ENCODE measurements around the gene INTS11. TPM values are rescaled to one million over a fixed set of nuclear protein-coding genes. Genes with fewer than 3 reads are reported as not detected.

The INTS11 gene
- polyA plus RNA-seq, 1 donor, result 87.7 TPM

DNA sequence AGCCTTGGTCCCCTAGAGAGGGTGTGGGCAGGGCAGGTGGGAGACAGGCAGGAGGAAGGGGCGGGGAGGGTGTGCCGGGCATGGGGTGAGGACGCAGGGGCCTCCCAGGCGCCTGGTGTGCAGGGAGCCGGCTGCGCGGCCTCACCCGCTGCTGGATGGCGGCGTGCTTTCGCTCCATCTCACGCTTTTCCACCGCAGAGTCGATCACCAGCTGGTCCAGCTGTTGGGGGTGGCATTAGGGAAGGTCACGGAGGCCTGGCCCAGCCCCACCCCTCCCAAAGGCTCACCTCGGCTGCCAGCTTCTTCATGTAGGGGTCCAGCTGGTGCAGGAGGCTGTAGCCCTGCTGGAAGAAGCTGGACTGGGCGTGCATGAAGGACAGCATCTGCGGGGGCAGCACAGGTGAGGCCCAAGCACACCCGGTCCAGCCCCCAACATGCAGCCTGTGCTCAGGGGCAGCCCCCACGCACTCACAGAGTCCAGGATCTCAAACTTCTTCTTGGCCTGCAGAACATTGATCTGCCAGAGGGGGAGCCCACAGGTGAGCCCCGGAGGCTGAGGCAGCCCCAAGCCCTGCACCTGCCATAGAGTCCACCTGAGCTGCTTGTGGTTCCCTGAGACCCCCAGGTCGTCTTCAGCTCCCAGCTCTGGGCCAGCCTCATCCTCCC is 24.6 kb downstream of the INTS11 start:
- DNase-seq, result no peak

DNA sequence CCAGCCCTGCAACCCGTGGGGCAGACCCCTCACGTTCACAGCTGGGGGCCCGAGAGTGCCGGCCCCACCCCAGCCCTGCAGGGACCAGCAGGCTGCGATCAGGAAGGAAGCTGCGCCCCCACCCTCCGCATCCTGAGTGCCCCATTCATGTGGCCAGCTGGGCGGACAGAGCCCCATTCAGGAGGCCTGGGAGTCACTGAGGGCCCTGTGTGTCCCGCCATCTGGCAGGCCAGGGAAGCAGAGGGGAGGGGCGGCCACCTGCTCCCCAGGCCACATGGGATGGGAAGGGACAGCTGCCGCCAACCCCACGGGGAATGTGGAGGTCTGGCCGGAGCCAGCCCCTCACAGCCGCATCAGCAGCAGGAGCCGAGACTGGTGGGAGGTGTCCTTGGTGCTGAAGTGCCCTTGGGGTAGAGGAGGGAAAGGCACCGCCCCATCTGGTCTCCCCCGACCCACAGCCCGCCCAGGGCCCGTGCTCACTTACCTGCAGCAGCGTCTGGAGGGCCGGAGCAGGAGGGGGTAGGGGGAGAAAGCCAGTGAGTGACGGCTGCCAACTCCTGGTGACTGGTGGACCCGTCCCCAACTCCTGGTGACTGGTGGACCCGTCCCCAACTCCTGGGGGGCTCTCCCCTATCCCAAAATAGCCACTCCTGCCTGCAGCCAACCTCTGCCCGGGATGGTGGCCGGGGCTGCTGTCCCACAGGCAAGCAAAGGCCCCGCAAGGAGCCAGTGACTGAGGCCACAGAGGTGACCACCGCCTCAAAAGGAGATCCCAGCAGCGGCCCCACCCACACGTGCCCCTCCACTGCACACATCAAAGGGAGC is 25.4 kb downstream of the INTS11 start:
- DNase-seq, result no peak

DNA sequence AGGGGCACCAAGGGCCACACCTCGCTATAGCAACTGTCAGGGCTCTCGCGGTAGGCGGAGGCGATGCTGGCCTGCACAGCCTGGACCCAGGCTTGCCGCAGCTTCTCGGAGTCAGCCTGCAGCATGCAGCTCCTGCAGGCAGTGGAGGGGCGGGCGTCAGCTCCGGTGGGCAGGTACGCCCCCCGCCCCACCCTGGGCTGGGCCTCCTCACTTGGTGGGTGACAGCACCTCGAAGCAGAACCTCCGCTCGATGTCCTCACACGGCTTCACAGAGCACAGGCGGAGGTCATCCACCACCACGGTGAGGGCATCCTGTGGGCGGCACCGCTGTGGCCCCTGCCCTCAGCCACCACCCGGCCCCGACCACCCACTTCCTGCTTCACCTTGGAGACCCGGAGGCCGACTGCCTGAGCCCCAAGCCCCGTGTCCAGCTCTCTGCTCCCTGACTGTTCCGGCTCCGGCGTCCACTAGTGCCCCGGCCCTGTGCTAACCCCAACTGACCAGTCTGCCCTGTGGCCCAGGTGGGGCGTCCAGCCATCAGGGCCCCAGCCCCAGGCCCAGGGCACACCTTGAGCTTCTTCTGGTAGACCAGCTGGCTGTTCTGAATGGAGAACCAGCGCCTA is 26.5 kb downstream of the INTS11 start:
- DNase-seq, result no peak

DNA sequence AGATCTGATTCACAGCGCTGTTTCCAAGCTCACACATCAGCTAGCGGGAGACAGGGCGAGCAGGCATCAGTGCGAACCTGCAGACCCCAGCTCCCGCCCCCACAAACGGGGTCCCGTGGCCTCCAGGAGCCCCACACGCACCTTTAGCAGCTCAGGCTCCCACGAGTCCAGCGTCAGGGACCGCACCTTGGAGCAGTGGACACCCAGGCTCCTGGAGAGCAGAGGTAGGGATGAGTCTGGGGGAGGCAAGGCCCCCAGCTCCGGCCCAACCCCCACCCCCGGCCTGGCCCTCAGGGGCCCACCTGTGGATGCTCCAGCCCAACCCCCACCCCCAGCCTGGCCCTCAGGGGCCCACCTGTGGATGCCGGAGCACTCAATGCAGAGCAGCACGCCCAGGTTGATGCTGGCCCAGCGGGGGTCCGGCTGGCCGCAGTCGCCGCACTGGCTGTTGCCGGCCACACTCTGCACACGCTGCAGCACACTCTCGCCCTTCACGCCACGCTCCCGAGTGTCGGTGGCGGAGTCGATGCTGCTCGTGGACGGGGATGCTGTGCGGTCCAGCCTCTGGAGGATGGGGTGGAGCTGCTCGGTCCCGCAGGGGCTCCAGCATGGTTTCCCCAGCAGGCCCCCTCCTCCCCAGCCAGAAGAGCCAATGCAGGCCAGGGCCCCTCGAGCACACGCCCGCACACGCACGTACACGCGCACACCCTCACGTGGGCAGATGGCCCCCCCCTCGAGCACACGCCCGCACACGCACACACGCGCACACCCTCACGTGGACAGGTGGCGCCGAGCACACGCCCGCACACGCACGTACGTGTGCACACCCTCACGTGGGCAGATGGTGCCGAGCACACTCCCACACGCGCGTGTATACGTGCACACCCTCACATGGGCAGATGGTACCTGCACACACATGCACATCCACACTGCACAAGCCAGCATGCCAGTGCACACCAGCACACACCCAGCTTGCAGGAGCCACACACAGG is 28.1 kb downstream of the INTS11 start:
- no peak for DNase-seq

DNA sequence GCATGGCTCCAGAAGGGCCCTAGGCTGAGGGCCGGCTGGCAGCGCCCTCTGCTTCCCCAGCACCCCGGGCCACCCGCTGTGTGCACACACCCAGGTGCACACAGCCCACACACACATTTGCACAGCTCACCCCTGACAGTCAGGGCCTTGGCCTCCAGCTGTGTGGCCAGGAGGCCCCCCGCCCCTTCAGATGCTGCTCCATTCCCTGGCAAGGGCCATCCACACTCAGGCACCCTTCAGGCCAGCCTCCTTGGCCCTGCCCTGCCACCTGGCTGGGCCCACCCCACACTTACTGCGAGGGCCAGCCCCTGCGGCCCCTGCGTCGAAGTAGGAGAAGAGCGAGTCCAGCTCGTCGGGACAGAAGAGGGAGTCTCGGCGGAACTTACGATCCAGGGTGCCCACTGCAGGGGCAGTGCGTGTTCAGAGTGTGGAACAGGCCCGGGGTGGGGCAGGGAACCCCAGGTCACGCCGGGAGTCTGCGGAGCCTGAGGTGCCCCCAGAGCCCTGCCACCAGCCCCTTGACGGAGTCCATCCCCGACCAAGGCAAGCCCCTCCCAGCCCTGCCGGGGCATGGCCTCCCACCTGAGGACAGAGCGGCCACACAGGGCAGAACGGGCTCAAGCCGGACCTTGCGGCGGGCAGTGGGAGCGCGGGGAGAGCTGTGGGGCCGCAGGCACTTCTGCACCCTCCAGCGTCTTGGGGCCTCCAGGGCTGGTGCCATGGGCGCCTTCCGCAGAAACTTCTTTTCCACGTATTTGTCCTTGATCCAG is 29.1 kb downstream of the INTS11 start:
- no peak for DNase-seq

DNA sequence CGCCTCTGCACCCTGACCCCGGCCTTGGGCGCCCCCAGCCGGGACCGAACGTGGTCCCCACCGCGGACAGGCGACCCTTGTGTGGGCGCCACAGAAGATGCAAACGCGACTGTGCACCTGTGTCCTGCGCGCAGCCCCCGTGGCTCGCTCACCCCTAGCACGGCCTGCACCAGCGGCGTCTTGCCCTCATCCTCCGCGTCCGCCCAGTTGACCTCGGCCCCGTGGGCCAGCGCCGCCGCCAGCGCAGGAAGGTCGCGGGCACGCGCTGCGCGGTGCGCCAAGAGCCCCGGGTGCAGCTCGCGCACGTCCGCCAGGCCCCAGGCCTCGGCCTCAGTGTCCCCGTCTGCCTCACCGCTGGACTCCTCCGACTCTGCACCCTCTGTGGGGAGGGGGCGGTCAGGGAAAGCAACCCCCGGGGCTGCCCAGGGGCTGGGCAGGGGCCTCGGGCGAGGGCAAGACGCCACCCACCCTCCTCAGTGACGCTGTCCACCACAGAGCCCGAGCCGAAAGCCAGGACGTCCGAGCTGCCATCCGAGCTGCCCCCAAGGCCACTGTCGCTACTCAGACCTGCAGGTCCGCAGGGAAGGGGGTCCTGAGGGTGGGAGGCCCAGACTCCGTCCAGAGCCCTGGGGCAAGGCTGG is 30.1 kb downstream of the INTS11 start:
- no peak for DNase-seq

DNA sequence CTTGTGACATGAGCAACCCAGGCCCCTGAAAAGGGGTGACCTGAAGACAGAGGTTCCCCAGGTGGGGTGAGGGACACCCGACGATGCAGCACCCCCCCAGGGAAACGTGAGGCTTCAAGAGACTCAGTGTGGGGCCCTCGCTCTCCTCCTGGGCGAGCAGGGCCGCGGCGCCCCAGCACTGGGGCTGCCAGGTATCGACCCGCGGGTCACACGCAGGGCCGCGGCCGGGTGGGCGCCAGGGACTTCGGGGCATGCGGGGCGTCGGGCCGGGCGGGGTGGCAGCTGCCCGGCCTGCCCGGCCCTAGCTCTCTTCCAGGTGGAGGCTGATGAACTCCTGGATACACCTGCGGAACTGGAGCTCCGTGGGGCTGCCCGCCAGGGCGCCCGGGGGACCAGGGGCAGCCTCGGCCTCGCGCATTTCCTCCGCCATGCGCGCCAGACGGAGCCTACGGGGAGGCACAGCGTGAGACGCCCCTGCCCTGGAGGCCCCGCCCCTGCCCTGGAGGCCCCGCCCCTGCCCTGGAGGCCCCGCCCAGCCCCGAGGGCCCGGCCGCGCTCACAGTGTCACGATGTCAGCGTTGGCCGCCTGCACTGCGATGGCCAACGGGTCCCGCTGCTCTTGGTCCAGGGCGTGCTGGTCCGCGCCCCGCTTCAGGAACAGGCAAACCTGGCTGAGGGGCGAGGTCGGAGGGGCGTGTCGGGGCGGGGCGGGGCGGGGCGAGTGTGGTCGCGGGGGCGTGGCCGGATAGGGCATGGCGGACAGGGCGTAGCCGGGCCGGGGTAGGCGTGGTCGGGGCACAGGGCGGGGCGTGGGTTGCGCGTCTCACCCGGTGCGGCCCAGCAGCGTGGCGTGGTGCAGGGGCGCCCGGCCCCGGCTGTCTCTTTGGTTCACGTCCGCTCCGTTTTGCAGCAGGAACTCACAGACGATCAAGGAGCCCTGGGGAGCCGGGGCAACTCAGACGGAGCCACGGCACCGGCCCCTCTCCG is 30.9 kb downstream of the INTS11 start:
- no peak for DNase-seq

DNA sequence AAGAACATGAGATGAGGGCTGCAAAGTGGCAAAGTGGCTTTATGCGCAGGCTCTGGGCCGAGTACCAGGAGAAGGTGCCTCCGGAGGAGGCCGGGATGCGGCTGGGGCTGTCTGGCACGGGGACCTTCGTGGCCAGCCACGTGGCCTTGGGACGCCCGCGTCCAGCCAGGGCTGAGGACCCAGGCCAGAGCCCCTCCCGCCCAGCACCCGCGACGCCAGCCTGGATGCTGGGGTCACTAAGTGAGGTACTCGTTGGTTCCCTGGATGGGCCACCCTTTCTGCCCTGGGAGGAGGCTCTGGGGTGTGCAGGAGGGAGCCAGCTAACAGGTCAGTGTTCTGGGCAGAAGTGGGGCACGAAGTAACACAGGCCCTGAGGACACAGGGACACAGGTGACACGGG is 31.6 kb downstream of the INTS11 start:
- DNase-seq, result no peak

DNA sequence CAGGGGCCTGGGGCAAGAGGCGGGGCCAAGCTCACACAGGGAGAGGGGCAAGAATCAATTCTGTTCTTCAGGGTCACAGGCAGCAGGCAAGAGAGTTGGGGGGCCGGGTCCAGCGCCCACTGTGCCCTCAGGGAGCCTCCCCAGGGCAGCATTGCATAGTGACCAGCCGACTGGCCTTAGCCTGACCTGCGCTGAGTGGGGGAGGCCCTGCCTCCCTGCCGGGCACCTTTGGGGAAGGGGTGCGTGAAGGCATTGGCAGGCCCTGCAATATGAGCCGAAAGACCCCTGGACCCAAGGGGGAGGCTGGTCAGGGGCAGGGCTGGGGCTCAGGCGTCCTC is 32.0 kb downstream of the INTS11 start:
- no peak for DNase-seq

DNA sequence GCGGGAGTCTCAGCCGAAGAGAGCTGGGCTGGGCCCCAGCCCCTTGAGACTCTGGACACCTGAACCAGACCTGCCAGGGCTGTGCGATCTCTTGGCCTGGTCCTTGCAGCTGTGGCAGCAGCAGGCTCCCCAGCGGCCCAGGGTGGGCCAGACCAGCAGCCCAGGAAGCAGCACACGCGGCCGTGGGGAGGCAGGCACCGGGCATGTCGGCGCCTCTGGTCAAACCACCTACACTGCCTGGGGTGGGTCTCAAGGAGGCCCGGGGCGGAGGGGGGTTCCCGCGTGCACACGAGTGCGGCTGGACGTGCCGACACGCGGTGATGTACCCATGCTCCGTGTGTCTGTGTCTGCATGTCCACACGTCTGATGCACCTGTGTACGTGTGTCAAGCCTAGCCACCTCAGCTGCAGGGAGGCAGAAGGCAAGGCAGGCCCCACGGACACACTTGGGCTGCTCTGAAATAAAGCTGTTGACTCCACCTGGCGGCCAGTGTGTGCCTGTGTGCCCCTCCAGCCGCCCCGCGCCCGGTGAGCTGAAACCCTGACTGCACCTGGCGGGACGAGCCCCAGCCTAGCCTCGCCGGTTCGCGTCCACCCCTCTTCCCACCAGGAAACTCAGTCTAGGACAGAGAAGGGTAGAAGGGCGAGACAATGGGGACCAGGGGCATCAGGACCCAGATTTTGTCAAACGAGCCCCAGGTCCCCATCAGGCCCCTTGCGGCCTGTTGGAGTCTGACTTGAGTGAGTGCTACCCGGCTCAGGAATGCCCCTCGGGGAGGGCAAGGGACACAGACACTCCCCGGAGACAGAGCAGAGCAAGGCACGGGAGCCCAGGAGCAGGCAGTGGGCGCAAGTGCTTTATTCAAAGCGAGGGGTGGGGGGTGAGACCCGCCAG is 32.7 kb downstream of the INTS11 start:
- no peak for DNase-seq

DNA sequence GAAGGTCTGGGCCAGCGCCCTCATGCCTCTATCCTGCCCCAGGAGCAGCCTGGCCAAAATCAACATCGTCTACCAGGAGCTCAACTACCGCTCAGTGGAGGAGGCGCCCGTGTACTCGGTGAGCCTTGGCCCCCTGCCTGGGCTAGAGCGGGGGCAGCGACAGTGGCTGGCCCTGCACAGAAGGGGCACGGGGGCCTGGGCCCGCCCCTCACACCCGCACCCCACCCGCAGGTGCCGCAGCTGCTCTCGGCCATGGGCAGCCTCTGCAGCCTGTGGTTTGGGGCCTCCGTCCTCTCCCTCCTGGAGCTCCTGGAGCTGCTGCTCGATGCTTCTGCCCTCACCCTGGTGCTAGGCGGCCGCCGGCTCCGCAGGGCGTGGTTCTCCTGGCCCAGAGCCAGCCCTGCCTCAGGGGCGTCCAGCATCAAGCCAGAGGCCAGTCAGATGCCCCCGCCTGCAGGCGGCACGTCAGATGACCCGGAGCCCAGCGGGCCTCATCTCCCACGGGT is 33.4 kb downstream of the INTS11 start:
- DNase-seq, result no peak

DNA sequence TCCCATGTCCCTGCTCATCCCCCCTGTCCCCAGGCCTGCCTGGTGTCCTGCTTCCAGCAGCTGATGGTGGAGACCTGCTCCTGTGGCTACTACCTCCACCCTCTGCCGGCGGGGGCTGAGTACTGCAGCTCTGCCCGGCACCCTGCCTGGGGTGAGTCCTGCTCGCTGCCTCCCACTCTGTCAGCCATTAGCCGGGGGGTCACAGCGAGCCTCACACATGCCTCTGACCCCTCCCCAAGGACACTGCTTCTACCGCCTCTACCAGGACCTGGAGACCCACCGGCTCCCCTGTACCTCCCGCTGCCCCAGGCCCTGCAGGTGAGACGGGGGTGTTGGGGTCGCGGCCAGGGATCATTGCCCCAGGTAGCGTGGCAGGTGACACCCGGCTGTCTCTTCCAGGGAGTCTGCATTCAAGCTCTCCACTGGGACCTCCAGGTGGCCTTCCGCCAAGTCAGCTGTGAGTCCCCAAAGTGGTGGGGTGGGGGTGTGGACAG is 34.2 kb downstream of the INTS11 start:
- no peak for DNase-seq

DNA sequence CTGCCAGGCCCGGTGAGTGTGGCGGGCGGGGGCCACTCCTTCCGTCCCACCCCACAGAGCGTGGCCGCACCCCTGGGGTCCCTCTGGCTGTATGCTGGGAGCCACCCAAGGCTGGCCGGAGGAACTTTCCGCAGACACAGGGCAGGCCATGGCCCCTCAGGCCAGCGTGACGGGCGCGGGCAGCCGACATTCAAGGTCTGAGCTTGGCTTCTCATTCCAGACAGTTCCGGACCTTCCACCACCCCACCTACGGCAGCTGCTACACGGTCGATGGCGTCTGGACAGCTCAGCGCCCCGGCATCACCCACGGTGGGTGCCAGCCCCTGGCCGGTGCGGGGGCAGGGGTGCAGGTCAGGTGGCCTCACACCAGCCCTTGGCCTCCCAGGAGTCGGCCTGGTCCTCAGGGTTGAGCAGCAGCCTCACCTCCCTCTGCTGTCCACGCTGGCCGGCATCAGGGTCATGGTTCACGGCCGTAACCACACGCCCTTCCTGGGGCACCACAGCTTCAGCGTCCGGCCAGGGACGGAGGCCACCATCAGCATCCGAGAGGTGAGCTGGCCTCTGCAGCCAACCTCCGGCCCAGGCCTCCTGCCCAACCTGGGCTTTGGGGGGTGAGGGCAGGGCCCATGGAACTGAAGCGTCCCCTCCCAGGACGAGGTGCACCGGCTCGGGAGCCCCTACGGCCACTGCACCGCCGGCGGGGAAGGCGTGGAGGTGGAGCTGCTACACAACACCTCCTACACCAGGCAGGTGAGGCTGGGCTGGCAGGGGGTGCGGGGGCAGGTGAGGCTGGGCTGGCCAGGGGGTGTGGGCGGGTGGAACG is 37.0 kb downstream of the INTS11 start:
- no peak for DNase-seq

DNA sequence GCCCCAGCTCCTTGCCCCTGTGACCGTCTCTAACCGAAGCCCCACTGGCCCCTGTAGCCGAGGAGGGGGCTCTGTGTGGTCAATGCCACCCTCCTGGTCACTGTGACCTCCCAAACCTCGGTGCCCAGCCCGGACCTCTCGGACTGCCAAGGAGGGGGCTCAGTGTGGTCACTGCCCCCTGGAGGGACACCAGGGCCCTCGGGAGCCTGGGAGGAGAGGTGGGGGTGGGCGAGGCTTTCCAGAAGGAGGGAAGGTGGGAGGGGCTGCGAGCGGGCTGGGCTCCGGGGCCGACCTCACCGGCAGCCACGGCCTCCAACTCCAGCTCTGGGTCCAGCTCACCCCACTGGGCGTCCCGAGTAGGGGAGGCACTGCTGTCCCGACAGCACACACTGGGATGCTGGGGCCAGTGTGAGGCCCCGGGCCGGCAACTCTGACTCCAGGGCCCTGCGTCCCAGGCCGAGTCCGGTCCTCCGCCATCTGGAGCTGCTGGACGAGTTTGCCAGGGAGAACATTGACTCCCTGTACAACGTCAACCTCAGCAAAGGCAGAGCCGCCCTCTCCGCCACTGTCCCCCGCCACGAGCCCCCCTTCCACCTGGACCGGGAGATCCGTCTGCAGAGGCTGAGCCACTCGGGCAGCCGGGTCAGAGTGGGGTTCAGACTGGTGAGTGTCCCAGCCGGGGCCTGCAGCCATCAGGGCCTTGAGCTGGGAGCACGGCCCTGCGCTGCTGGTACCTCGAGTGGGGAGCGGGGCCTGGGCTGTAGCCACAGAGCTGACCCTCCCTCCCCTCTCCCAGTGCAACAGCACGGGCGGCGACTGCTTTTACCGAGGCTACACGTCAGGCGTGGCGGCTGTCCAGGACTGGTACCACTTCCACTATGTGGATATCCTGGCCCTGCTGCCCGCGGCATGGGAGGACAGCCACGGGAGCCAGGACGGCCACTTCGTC is 37.9 kb downstream of the INTS11 start:
- DNase-seq, result no peak

DNA sequence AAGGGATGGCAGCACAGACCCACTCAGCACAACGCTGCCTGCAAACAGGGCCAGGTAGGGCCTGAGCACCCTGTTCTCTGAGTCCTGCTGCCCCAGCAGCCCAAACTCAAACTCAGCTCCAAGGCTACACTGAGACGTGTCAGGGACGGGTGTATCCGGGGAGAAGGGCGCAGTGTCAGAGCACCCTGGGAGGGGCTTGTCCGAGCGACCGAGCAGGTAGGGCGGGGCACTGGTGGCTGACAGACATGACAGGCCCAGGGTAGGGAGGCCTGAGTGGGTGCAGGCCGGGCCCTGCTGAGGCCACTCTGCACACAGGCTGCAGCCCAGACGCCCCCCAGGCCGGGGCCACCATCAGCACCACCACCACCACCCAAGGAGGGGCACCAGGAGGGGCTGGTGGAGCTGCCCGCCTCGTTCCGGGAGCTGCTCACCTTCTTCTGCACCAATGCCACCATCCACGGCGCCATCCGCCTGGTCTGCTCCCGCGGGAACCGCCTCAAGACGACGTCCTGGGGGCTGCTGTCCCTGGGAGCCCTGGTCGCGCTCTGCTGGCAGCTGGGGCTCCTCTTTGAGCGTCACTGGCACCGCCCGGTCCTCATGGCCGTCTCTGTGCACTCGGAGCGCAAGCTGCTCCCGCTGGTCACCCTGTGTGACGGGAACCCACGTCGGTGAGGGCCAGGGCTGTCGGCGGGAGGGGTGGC is 38.7 kb downstream of the INTS11 start:
- no peak for DNase-seq

DNA sequence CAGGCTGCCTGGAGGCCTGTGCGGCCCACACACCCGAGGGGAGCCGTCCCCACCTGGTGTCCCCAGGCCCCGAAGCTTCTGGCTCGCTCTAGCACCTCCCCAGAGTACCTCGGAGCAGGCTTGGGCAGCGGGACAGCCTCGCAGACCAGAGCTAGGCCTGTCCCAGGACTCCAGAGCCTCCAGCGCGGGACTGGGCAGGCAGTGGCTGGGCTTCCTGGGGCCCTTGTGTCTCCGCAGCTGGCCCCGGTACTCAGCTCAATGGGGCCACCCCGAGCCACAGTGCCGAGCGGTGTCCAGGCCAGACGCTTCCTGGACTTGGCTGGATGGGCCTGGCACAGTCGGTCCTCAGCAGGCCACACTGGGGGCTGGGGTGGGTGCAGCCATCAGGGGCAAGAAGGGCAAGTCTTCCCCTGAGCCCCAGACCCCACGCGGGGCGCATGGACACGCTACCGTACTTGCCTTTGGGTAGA is 39.3 kb downstream of the INTS11 start:
- no peak for DNase-seq
